Neural progenitor cell (in vitro differentiated cells): ENCODE measurements around the gene SLC7A5. TPM values are rescaled to one million over a fixed set of nuclear protein-coding genes. Genes with fewer than 3 reads are reported as not detected.

Source experiments
- DNase-seq: peaks from one replicate; pipeline ENCODE4 v3.0.0-alpha.2; 2016; ENCODE audit warnings: low spot score
- H2AFZ ChIP-seq: fragments of 200-600 bp; sonication (generic); replicated peaks from 2 replicates; pipeline ENCODE4 v1.6.1; 2016; ENCODE audit warnings: antibody characterized with exemption
- H3F3A ChIP-seq: fragments of 200-600 bp; sonication (generic); 2 replicates; pipeline ENCODE4 v1.6.1; 2016; ENCODE audit warnings: antibody characterized with exemption, low read depth
- H3K27ac ChIP-seq: fragments of 200-600 bp; sonication (generic); 2 replicates; pipeline ENCODE4 v1.5.1; 2016; ENCODE audit warnings: mild to moderate bottlenecking
- H3K27me3 ChIP-seq: fragments of 200-600 bp; sonication (generic); 2 replicates; pipeline ENCODE4 v1.6.1; 2016; ENCODE audit warnings: mild to moderate bottlenecking, moderate library complexity
- H3K36me3 ChIP-seq: fragments of 200-600 bp; sonication (generic); 2 replicates; pipeline ENCODE4 v1.5.1; 2016
- H3K4me1 ChIP-seq: fragments of 200-600 bp; sonication (generic); 2 replicates; pipeline ENCODE4 v1.6.1; 2016; ENCODE audit warnings: mixed run types
- H3K4me2 ChIP-seq: fragments of 200-600 bp; sonication (generic); 2 replicates; pipeline ENCODE4 v1.6.1; 2016
- H3K4me3 ChIP-seq: fragments of 200-600 bp; sonication (generic); 2 replicates; pipeline ENCODE4 v1.5.1; 2016
- H3K79me2 ChIP-seq: fragments of 200-600 bp; sonication (generic); 2 replicates; pipeline ENCODE4 v1.6.1; 2016; ENCODE audit warnings: low read depth
- H3K9ac ChIP-seq: fragments of 200-600 bp; sonication (generic); 2 replicates; pipeline ENCODE4 v1.6.1; 2016
- H3K9me3 ChIP-seq: fragments of 200-600 bp; sonication (generic); 2 replicates; pipeline ENCODE4 v1.5.1; 2016; ENCODE audit warnings: low read depth
- H4K20me1 ChIP-seq: fragments of 200-600 bp; sonication (generic); 2 replicates; pipeline ENCODE4 v1.6.1; 2016; ENCODE audit warnings: low read depth
- H3K27ac Mint-ChIP-seq: 3 replicates; pipeline ENCODE4 v1.8.0; 2021; ENCODE audit warnings: mixed read lengths
- H3K27me3 Mint-ChIP-seq: 2 replicates; pipeline ENCODE4 v1.8.0; 2022; ENCODE audit warnings: low read depth, mild to moderate bottlenecking, inconsistent platforms, moderate library complexity, mixed read lengths; ENCODE audit not compliant: insufficient read depth
- H3K36me3 Mint-ChIP-seq: 3 replicates; pipeline ENCODE4 v1.8.0; 2021; ENCODE audit warnings: mixed read lengths
- H3K4me1 Mint-ChIP-seq: 3 replicates; pipeline ENCODE4 v1.8.0; 2021; ENCODE audit warnings: mixed read lengths
- H3K4me3 Mint-ChIP-seq: 3 replicates; pipeline ENCODE4 v1.8.0; 2021; ENCODE audit warnings: mild to moderate bottlenecking, moderate library complexity, mixed read lengths
- H3K9me3 Mint-ChIP-seq: 3 replicates; pipeline ENCODE4 v1.8.0; 2020; ENCODE audit warnings: mixed read lengths
- EZH2 ChIP-seq: fragments of 200-600 bp; sonication (generic); IDR thresholded peaks from 2 replicates; pipeline ENCODE4 v1.6.1; 2017; ENCODE audit warnings: antibody characterized with exemption, mild to moderate bottlenecking, moderate library complexity
- EZH2phosphoT487 ChIP-seq: fragments of 200-600 bp; sonication (generic); IDR thresholded peaks from 2 replicates; pipeline ENCODE4 v1.6.1; 2017; ENCODE audit warnings: antibody characterized with exemption
- total RNA-seq: library from RNA; depleted of rRNA; stranded (reverse); fragments of >200 nt; gene quantifications from 2 replicates; pipeline ENCODE4 v1.2.3, GENCODE V29; 2015; ENCODE audit warnings: low replicate concordance
- TF ChIP-seq, protein P1 (sequence below): fragments of 200-600 bp; sonication (generic); IDR thresholded peaks from 2 replicates; pipeline ENCODE4 v1.5.1; 2017; ENCODE audit warnings: antibody characterized with exemption, mild to moderate bottlenecking

Gene SLC7A5
- total RNA-seq, 1 donor from 2014 or later: 2.8 TPM

- peaks cover 3% of the 10 kb centered on the region for H3K36me3 Mint-ChIP-seq
- Histone ChIP-seq H3F3A (no peaks in the 10 kb centered on the region), H3K79me2 (no peaks in the 10 kb centered on the region), H3K4me2 (no peak overlapping the region), H3K9me3 (no peaks in the 10 kb centered on the region), H2AFZ (no peak overlapping the region), H3K27ac (no peak overlapping the region), H4K20me1 (no peaks in the 10 kb centered on the region), H3K4me3 (no peak overlapping the region), H3K36me3 (no peaks in the 10 kb centered on the region), H3K9ac (no peak overlapping the region), H3K27me3 (no peaks in the 10 kb centered on the region), H3K4me1 (peaks cover 9% of the 10 kb centered on the region)
- H3K9me3 Mint-ChIP-seq: no peaks in the 10 kb centered on the region
- H3K27me3 Mint-ChIP-seq: peaks cover 2% of the 10 kb centered on the region
- H3K27ac Mint-ChIP-seq: no peak overlapping the region
- DNase-seq: no peak
- H3K4me1 Mint-ChIP-seq: peaks cover 12% of the 10 kb centered on the region
- TF ChIP-seq EZH2 (no peak), EZH2phosphoT487 (no peak)
- TF ChIP-seq, protein P1, sequence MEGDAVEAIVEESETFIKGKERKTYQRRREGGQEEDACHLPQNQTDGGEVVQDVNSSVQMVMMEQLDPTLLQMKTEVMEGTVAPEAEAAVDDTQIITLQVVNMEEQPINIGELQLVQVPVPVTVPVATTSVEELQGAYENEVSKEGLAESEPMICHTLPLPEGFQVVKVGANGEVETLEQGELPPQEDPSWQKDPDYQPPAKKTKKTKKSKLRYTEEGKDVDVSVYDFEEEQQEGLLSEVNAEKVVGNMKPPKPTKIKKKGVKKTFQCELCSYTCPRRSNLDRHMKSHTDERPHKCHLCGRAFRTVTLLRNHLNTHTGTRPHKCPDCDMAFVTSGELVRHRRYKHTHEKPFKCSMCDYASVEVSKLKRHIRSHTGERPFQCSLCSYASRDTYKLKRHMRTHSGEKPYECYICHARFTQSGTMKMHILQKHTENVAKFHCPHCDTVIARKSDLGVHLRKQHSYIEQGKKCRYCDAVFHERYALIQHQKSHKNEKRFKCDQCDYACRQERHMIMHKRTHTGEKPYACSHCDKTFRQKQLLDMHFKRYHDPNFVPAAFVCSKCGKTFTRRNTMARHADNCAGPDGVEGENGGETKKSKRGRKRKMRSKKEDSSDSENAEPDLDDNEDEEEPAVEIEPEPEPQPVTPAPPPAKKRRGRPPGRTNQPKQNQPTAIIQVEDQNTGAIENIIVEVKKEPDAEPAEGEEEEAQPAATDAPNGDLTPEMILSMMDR: no peak
- H3K4me3 Mint-ChIP-seq: no peak overlapping the region
Observed at GRCh38 chr16:87834005-87834667, 35.2 kb downstream of the SLC7A5 start.

DNA sequence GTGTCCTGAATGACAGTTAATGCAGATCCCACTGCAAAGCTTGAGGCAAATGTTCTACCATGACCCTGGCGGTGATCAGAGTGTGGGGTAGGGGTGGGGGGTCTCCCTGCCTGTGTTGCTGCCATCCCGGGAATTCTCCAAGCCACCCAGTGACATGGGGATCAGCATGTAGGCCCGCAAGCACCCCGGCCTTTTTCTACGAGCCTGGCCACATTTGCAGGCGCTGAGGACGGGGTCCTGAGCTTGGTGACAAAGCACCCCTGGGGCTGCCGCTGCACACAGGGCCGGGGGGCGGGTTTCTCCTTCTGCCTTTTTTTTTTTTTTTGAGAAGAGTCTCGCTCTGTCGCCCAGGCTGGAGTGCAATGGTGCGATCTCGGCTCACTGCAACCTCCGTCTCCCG, 35.8 kb downstream of the SLC7A5 start:
- H3K27ac Mint-ChIP-seq: no peak overlapping the region
- Histone ChIP-seq H3K27ac (no peak overlapping the region), H3K4me2 (no peak overlapping the region), H4K20me1 (no peaks in the 10 kb centered on the region), H3K4me3 (no peak overlapping the region), H3K79me2 (no peaks in the 10 kb centered on the region), H3F3A (no peaks in the 10 kb centered on the region), H2AFZ (no peak overlapping the region), H3K36me3 (no peaks in the 10 kb centered on the region), H3K27me3 (no peaks in the 10 kb centered on the region), H3K4me1 (peaks cover 8% of the 10 kb centered on the region), H3K9me3 (no peaks in the 10 kb centered on the region), H3K9ac (no peak overlapping the region)
- no peak for TF ChIP-seq EZH2phosphoT487
- TF ChIP-seq, protein P1: no peak
- no peak for TF ChIP-seq EZH2
- no peaks in the 10 kb centered on the region for H3K9me3 Mint-ChIP-seq
- peaks cover 3% of the 10 kb centered on the region for H3K36me3 Mint-ChIP-seq
- no peak overlapping the region for H3K4me3 Mint-ChIP-seq
- peaks cover 12% of the 10 kb centered on the region for H3K4me1 Mint-ChIP-seq
- no peak for DNase-seq
- H3K27me3 Mint-ChIP-seq: peaks cover 2% of the 10 kb centered on the region

DNA sequence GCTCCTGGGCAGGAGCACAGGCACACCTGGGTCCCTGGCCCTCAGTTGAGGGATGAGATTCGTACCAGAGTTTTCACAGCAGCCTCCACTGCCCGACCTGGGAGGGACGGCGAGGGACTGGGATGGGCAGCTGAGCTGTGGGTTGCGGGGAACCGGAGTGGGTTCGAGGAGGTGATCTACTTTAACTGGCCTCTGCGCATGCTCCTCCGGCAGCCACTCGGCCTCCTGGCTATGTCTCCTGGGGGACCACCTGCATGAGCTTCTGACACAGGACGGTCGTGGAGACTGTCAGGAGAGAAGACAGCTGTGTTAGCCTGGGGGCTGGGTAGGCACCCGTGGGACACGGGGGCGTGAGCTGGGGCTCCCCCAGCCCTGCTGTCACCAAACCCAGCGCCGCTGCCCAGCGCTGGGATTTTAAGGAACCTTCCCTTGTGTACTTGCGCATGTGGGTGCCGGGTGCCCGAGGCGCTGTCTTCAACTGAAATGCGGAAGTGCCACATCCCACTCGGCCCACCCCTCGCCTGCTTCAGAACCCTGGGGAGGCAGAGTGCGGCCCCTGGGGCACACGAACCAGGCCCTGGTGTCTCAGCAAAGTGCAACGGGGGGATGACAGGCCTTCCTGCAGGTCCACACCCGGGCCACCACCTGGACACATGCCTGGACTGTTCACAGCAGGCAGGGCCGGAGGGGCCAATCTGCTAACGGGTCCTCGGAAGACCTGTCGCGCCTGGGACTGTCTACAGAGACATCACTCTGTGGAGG, 36.4 kb downstream of the SLC7A5 start:
- H4K20me1 ChIP-seq: no peaks in the 10 kb centered on the region
- H3K27me3 Mint-ChIP-seq: peaks cover 2% of the 10 kb centered on the region
- peaks cover 3% of the 10 kb centered on the region for H3K36me3 Mint-ChIP-seq
- no peaks in the 10 kb centered on the region for H3K9me3 ChIP-seq
- H3K27ac Mint-ChIP-seq: no peak overlapping the region
- H3K9ac ChIP-seq: no peak overlapping the region
- TF ChIP-seq EZH2phosphoT487 (no peak), EZH2 (no peak)
- TF ChIP-seq, protein P1: no peak
- peaks cover 12% of the 10 kb centered on the region for H3K4me1 Mint-ChIP-seq
- DNase-seq: no peak
- H3K4me3 Mint-ChIP-seq: no peak overlapping the region
- H3K4me2 ChIP-seq: no peak overlapping the region
- no peaks in the 10 kb centered on the region for H3K79me2 ChIP-seq
- H3K27ac ChIP-seq: no peak overlapping the region
- H3K9me3 Mint-ChIP-seq: no peaks in the 10 kb centered on the region
- no peak overlapping the region for H3K4me3 ChIP-seq
- H2AFZ ChIP-seq: no peak overlapping the region
- peaks cover 8% of the 10 kb centered on the region for H3K4me1 ChIP-seq
- H3K27me3 ChIP-seq: no peaks in the 10 kb centered on the region
- no peaks in the 10 kb centered on the region for H3F3A ChIP-seq
- H3K36me3 ChIP-seq: no peaks in the 10 kb centered on the region
